ENCODE results near the gene PLK3.

The PLK3 gene

GRCh38 chr1:44799770-44800584 lies at the start of gene PLK3:
Gene PLK3, plus strand, starts transcription at chr1:44800377. Its CDS starts 87 bp downstream, at chr1:44800464.
- Histone ChIP-seq H3K27me3 (ENCODE audit: insufficient read depth, low read length) (no peaks in the 10 kb centered on the region), H3K27ac (ENCODE audit: low read depth, low read length, poor library complexity, severe bottlenecking) (peak within 1 kb of the TSS; percentile 73), H3K36me3 (ENCODE audit: insufficient read depth, low read length) (peaks cover 11% of the 10 kb centered on the region; the same call in 1 of the 2 replicates), H3K4me3 (ENCODE audit: low read depth, low read length, poor library complexity, severe bottlenecking) (peak within 1 kb of the TSS; percentile 77), H3K4me2 (ENCODE audit: low read length) (peak within 1 kb of the TSS; percentile 96), H3K9ac (ENCODE audit: low read length) (peak within 1 kb of the TSS; percentile 76), H3K9me2 (ENCODE audit: low read depth, low read length) (no peaks in the 10 kb centered on the region), H4K20me1 (ENCODE audit: insufficient read depth, low read length) (no peaks in the 10 kb centered on the region), H3F3A (ENCODE audit: insufficient read depth, low read length) (no peaks in the 10 kb centered on the region), H3K9me3 (ENCODE audit: low read length) (no peaks in the 10 kb centered on the region), H3K79me2 (ENCODE audit: insufficient read depth, low read length) (no peaks in the 10 kb centered on the region), H2AFZ (ENCODE audit: low read length) (no peak within 1 kb of the TSS), H3K4me1 (ENCODE audit: insufficient read depth, low read length, severe bottlenecking) (peaks cover 27% of the 10 kb centered on the region)
- peak; percentile 88 for TF ChIP-seq CTCF (IDR thresholded peaks at IDR 0.05; ENCODE audit: low read length)
- TF ChIP-seq EZH2 (IDR thresholded peaks at IDR 0.05; ENCODE audit: borderline replicate concordance, low read length): no peak

GRCh38 chr1:44757420-44757819 lies 42.8 kb upstream of the PLK3 start:
- Histone ChIP-seq H3K27ac (ENCODE audit: low read depth, low read length, poor library complexity, severe bottlenecking) (peak overlapping the region; percentile 84), H3F3A (ENCODE audit: insufficient read depth, low read length) (no peaks in the 10 kb centered on the region), H3K4me2 (ENCODE audit: low read length) (peak overlapping the region; percentile 40; the same call in 1 of the 2 replicates), H3K36me3 (ENCODE audit: insufficient read depth, low read length) (peaks cover 93% of the 10 kb centered on the region), H3K27me3 (ENCODE audit: insufficient read depth, low read length) (no peaks in the 10 kb centered on the region), H3K4me3 (ENCODE audit: low read depth, low read length, poor library complexity, severe bottlenecking) (no peak overlapping the region), H2AFZ (ENCODE audit: low read length) (no peak overlapping the region), H3K9me3 (ENCODE audit: low read length) (no peaks in the 10 kb centered on the region), H3K4me1 (ENCODE audit: insufficient read depth, low read length, severe bottlenecking) (peaks cover 18% of the 10 kb centered on the region), H3K79me2 (ENCODE audit: insufficient read depth, low read length) (no peaks in the 10 kb centered on the region), H3K9me2 (ENCODE audit: low read depth, low read length) (no peaks in the 10 kb centered on the region), H3K9ac (ENCODE audit: low read length) (peak overlapping the region; percentile 25; the same call in 1 of the 2 replicates), H4K20me1 (ENCODE audit: insufficient read depth, low read length) (no peaks in the 10 kb centered on the region)
- TF ChIP-seq CTCF (IDR thresholded peaks at IDR 0.05; ENCODE audit: low read length): no peak
- TF ChIP-seq EZH2 (IDR thresholded peaks at IDR 0.05; ENCODE audit: borderline replicate concordance, low read length): no peak

- no peaks in the 10 kb centered on the region for H3K9me2 ChIP-seq (ENCODE audit: low read depth, low read length)
- no peak overlapping the region for H3K9ac ChIP-seq (ENCODE audit: low read length)
- H3K4me2 ChIP-seq (ENCODE audit: low read length): no peak overlapping the region
- H3K36me3 ChIP-seq (ENCODE audit: insufficient read depth, low read length): peaks cover 94% of the 10 kb centered on the region
- no peaks in the 10 kb centered on the region for H3K79me2 ChIP-seq (ENCODE audit: insufficient read depth, low read length)
- H3K4me1 ChIP-seq (ENCODE audit: insufficient read depth, low read length, severe bottlenecking): peaks cover 18% of the 10 kb centered on the region
- H3K4me3 ChIP-seq (ENCODE audit: low read depth, low read length, poor library complexity, severe bottlenecking): no peak overlapping the region
- no peak overlapping the region for H3K27ac ChIP-seq (ENCODE audit: low read depth, low read length, poor library complexity, severe bottlenecking)
- H3K9me3 ChIP-seq (ENCODE audit: low read length): no peaks in the 10 kb centered on the region
- no peaks in the 10 kb centered on the region for H3K27me3 ChIP-seq (ENCODE audit: insufficient read depth, low read length)
- H4K20me1 ChIP-seq (ENCODE audit: insufficient read depth, low read length): no peaks in the 10 kb centered on the region
- no peak overlapping the region for H2AFZ ChIP-seq (ENCODE audit: low read length)
- H3F3A ChIP-seq (ENCODE audit: insufficient read depth, low read length): no peaks in the 10 kb centered on the region
- TF ChIP-seq EZH2 (IDR thresholded peaks at IDR 0.05; ENCODE audit: borderline replicate concordance, low read length): no peak
- TF ChIP-seq CTCF (IDR thresholded peaks at IDR 0.05; ENCODE audit: low read length): no peak
Measured at GRCh38 chr1:44759077-44759476, 41.1 kb upstream of the PLK3 start.
